HepG2 (cell line): ENCODE results near the gene SUSD3. TPM values are rescaled to one million over a fixed set of nuclear protein-coding genes. Genes with fewer than 3 reads are reported as not detected.

Experiments used
- GATAD2A ChIP-seq: IDR thresholded peaks from 2 replicates; pipeline ENCODE4 v1.6.1; 2016
- HNRNPK ChIP-seq: fragments of 200-400 bp; formaldehyde crosslinking; IDR thresholded peaks from 2 replicates; pipeline ENCODE4 v1.6.1; 2018; ENCODE audit warnings: low read length, low read depth, moderate library complexity, mild to moderate bottlenecking; ENCODE audit not compliant: poor library complexity, severe bottlenecking
- JUN ChIP-seq: sonication (generic); formaldehyde crosslinking; IDR thresholded peaks from 2 replicates; pipeline ENCODE4 v1.4.0; 2020; ENCODE audit warnings: mild to moderate bottlenecking, missing genetic modification reagents
- KLF15 ChIP-seq: sonication (generic); formaldehyde crosslinking; IDR thresholded peaks from 2 replicates; pipeline ENCODE4 v1.8.1; 2023; ENCODE audit warnings: borderline replicate concordance, mild to moderate bottlenecking, inconsistent platforms, missing genetic modification reagents, mixed read lengths
- PAX8 ChIP-seq: sonication (generic); formaldehyde crosslinking; IDR thresholded peaks from 2 replicates; pipeline ENCODE4 v1.8.0; 2022; ENCODE audit warnings: mild to moderate bottlenecking, missing genetic modification reagents, borderline replicate concordance
- SETDB1 ChIP-seq: sonication (generic); formaldehyde crosslinking; IDR thresholded peaks from 2 replicates; pipeline ENCODE4 v1.5.1; 2020; ENCODE audit warnings: missing genetic modification reagents, mild to moderate bottlenecking, borderline replicate concordance
- SMARCC2 ChIP-seq: fragments of 450-650 bp; IDR thresholded peaks from 2 replicates; pipeline ENCODE4 v1.6.1; 2017; ENCODE audit warnings: antibody characterized with exemption, mild to moderate bottlenecking
- ZNF256 ChIP-seq: sonication (generic); formaldehyde crosslinking; conservative IDR thresholded peaks from 2 replicates; pipeline ENCODE4 v1.4.0; 2020; ENCODE audit warnings: missing genetic modification reagents
- ZNF335 ChIP-seq: sonication (generic); formaldehyde crosslinking; IDR thresholded peaks from 2 replicates; pipeline ENCODE4 v1.4.0; 2020; ENCODE audit warnings: missing genetic modification reagents
- ZNF775 ChIP-seq: sonication (generic); formaldehyde crosslinking; IDR thresholded peaks from 2 replicates; pipeline ENCODE4 v1.4.0; 2020; ENCODE audit warnings: missing genetic modification reagents, mild to moderate bottlenecking, moderate library complexity, borderline replicate concordance
- polyA plus RNA-seq, 8 experiments: library from polyadenylated mRNA; depleted of rRNA in 3 of 8; stranded (reverse) in 7 of 8; unstranded in 1 of 8; fragments of >200 nt; fragmentation: Illumina TruSeq in 4 of 8; extraction: Trizol in 4 of 8; gene quantifications; 2 replicates each; pipeline versions ENCODE4 v1.2.1 to v1.2.3, GENCODE V29; 2011 to 2016; ENCODE audit warnings: low read depth in 4 of 8, missing spikeins in 1 of 8, mixed read lengths in 1 of 8; ENCODE audit not compliant: insufficient read depth in 1 of 8
- total RNA-seq, 5 experiments: library from RNA; depleted of rRNA; stranded (reverse); fragments of >200 nt; fragmentation: Illumina TruSeq; extraction: Trizol; gene quantifications; 2 replicates each; pipeline ENCODE4 v1.2.3, GENCODE V29; 2016; ENCODE audit warnings: low read depth in 1 of 5
- TF ChIP-seq, protein P1 (sequence below): sonication (generic); formaldehyde crosslinking; IDR thresholded peaks from 2 replicates; pipeline ENCODE4 v1.9.0; 2022; ENCODE audit warnings: missing genetic modification reagents, mild to moderate bottlenecking, borderline replicate concordance
- TF ChIP-seq, protein P2 (sequence below): sonication (generic); formaldehyde crosslinking; IDR thresholded peaks from 2 replicates; pipeline ENCODE4 v1.5.1; 2020; ENCODE audit warnings: mild to moderate bottlenecking, missing genetic modification reagents, moderate library complexity
- TF ChIP-seq, protein P3 (sequence below): fragments of 450-650 bp; IDR thresholded peaks from 2 replicates; pipeline ENCODE4 v1.6.1; 2017
- TF ChIP-seq, protein P4 (sequence below): sonication (generic); formaldehyde crosslinking; IDR thresholded peaks from 2 replicates; pipeline ENCODE4 v1.4.0; 2020; ENCODE audit warnings: mild to moderate bottlenecking, missing genetic modification reagents
- TF ChIP-seq, protein P5 (sequence below): sonication (generic); formaldehyde crosslinking; IDR thresholded peaks from 2 replicates; pipeline ENCODE4 v1.5.1; 2020; ENCODE audit warnings: missing genetic modification reagents, mild to moderate bottlenecking, borderline replicate concordance
- TF ChIP-seq, protein P6 (sequence below): sonication (generic); formaldehyde crosslinking; IDR thresholded peaks from 2 replicates; pipeline ENCODE4 v1.8.1; 2023; ENCODE audit warnings: missing genetic modification reagents, inconsistent platforms, borderline replicate concordance

The SUSD3 gene
- total and polyA plus RNA-seq, 2 of the 13 experiments (the other 11 are each of a cell fraction or from before 2014, with no cell fraction given): 7.0 to 9.1 TPM

DNA sequence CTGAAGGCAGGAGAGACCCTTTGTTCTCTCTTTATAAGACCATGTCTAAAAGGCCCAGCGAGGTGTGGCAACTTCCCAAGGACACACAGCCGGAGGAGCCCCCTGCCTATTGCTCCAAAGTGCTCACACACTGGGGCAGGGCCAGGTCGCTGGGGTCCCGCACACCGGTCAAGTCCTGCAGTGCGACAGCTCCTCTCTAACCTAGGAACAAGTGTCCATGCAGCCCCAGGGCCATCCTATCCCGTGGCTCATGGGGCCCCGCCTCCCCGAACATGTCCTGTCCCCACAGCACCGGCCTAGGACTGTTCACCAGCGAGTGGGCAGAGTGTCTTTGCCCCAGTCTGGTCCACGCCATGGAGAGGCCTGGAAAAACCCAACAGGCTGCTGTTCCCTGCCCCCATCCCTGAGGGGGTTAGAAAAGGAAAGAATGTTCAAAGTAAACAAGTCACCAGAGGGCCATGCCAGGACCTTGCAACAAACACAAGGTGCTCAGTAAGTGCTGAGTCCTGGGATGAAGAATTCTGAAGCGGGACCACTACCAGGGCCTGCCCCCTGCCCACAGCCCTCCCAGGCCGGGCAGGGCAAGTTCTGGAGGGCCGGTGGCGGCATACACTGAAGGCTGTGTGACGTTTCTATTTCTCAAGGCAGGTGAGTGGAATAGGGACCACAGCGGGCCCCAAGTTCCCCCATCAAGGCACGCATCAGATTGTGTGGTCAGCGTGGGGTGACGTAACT, 74.6 kb downstream of the SUSD3 start (continued):
- TF ChIP-seq PAX8 (CRISPR knock-in tag): no peak
- TF ChIP-seq SMARCC2: no peak
- TF ChIP-seq SETDB1: 0 out of 2 replicates have a peak, but pooled peaks have one; percentile 17
- TF ChIP-seq HNRNPK: no peak
- TF ChIP-seq, protein P1, sequence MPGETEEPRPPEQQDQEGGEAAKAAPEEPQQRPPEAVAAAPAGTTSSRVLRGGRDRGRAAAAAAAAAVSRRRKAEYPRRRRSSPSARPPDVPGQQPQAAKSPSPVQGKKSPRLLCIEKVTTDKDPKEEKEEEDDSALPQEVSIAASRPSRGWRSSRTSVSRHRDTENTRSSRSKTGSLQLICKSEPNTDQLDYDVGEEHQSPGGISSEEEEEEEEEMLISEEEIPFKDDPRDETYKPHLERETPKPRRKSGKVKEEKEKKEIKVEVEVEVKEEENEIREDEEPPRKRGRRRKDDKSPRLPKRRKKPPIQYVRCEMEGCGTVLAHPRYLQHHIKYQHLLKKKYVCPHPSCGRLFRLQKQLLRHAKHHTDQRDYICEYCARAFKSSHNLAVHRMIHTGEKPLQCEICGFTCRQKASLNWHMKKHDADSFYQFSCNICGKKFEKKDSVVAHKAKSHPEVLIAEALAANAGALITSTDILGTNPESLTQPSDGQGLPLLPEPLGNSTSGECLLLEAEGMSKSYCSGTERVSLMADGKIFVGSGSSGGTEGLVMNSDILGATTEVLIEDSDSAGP: no peak; the same call in none of the 2 replicates
- TF ChIP-seq, protein P2, sequence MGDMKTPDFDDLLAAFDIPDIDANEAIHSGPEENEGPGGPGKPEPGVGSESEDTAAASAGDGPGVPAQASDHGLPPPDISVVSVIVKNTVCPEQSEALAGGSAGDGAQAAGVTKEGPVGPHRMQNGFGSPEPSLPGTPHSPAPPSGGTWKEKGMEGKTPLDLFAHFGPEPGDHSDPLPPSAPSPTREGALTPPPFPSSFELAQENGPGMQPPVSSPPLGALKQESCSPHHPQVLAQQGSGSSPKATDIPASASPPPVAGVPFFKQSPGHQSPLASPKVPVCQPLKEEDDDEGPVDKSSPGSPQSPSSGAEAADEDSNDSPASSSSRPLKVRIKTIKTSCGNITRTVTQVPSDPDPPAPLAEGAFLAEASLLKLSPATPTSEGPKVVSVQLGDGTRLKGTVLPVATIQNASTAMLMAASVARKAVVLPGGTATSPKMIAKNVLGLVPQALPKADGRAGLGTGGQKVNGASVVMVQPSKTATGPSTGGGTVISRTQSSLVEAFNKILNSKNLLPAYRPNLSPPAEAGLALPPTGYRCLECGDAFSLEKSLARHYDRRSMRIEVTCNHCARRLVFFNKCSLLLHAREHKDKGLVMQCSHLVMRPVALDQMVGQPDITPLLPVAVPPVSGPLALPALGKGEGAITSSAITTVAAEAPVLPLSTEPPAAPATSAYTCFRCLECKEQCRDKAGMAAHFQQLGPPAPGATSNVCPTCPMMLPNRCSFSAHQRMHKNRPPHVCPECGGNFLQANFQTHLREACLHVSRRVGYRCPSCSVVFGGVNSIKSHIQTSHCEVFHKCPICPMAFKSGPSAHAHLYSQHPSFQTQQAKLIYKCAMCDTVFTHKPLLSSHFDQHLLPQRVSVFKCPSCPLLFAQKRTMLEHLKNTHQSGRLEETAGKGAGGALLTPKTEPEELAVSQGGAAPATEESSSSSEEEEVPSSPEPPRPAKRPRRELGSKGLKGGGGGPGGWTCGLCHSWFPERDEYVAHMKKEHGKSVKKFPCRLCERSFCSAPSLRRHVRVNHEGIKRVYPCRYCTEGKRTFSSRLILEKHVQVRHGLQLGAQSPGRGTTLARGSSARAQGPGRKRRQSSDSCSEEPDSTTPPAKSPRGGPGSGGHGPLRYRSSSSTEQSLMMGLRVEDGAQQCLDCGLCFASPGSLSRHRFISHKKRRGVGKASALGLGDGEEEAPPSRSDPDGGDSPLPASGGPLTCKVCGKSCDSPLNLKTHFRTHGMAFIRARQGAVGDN (CRISPR knock-in tag): peak; percentile 86; the same call in 1 of the 2 replicates
- 0 out of 2 replicates have a peak, but pooled peaks have one; percentile 70 for TF ChIP-seq JUN (CRISPR knock-in tag)
- peak; percentile 51 for TF ChIP-seq GATAD2A (CRISPR knock-in tag)
- TF ChIP-seq, protein P3, sequence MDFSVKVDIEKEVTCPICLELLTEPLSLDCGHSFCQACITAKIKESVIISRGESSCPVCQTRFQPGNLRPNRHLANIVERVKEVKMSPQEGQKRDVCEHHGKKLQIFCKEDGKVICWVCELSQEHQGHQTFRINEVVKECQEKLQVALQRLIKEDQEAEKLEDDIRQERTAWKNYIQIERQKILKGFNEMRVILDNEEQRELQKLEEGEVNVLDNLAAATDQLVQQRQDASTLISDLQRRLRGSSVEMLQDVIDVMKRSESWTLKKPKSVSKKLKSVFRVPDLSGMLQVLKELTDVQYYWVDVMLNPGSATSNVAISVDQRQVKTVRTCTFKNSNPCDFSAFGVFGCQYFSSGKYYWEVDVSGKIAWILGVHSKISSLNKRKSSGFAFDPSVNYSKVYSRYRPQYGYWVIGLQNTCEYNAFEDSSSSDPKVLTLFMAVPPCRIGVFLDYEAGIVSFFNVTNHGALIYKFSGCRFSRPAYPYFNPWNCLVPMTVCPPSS: no peak
- no peak for TF ChIP-seq ZNF775
- peak; percentile 70; the same call in 1 of the 2 replicates for TF ChIP-seq KLF15
- no peak for TF ChIP-seq ZNF256 (CRISPR knock-in tag)
- TF ChIP-seq, protein P4, sequence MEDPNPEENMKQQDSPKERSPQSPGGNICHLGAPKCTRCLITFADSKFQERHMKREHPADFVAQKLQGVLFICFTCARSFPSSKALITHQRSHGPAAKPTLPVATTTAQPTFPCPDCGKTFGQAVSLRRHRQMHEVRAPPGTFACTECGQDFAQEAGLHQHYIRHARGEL (CRISPR knock-in tag): no peak
- TF ChIP-seq, protein P5, sequence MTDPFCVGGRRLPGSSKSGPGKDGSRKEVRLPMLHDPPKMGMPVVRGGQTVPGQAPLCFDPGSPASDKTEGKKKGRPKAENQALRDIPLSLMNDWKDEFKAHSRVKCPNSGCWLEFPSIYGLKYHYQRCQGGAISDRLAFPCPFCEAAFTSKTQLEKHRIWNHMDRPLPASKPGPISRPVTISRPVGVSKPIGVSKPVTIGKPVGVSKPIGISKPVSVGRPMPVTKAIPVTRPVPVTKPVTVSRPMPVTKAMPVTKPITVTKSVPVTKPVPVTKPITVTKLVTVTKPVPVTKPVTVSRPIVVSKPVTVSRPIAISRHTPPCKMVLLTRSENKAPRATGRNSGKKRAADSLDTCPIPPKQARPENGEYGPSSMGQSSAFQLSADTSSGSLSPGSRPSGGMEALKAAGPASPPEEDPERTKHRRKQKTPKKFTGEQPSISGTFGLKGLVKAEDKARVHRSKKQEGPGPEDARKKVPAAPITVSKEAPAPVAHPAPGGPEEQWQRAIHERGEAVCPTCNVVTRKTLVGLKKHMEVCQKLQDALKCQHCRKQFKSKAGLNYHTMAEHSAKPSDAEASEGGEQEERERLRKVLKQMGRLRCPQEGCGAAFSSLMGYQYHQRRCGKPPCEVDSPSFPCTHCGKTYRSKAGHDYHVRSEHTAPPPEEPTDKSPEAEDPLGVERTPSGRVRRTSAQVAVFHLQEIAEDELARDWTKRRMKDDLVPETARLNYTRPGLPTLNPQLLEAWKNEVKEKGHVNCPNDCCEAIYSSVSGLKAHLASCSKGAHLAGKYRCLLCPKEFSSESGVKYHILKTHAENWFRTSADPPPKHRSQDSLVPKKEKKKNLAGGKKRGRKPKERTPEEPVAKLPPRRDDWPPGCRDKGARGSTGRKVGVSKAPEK: peak; percentile 80; the same call in 1 of the 2 replicates
- TF ChIP-seq ZNF335 (CRISPR knock-in tag): peak; percentile 7
- TF ChIP-seq, protein P6, sequence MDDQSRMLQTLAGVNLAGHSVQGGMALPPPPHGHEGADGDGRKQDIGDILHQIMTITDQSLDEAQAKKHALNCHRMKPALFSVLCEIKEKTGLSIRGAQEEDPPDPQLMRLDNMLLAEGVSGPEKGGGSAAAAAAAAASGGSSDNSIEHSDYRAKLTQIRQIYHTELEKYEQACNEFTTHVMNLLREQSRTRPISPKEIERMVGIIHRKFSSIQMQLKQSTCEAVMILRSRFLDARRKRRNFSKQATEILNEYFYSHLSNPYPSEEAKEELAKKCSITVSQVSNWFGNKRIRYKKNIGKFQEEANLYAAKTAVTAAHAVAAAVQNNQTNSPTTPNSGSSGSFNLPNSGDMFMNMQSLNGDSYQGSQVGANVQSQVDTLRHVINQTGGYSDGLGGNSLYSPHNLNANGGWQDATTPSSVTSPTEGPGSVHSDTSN (CRISPR knock-in tag): 0 out of 2 replicates have a peak, but pooled peaks have one; percentile 23
